OCI-M1 (cell line): Measurements from ENCODE around the gene CROCC.
"Not testable (repeated sequence)": the region's sequence is repeated elsewhere in the genome, so short reads cannot be mapped to it uniquely, and the experiment has no call there.

Source experiments
- DNase-seq: peaks from one replicate; lab custom pipeline; 2025; lab: John Stamatoyannopoulos, UW

Gene CROCC

DNA sequence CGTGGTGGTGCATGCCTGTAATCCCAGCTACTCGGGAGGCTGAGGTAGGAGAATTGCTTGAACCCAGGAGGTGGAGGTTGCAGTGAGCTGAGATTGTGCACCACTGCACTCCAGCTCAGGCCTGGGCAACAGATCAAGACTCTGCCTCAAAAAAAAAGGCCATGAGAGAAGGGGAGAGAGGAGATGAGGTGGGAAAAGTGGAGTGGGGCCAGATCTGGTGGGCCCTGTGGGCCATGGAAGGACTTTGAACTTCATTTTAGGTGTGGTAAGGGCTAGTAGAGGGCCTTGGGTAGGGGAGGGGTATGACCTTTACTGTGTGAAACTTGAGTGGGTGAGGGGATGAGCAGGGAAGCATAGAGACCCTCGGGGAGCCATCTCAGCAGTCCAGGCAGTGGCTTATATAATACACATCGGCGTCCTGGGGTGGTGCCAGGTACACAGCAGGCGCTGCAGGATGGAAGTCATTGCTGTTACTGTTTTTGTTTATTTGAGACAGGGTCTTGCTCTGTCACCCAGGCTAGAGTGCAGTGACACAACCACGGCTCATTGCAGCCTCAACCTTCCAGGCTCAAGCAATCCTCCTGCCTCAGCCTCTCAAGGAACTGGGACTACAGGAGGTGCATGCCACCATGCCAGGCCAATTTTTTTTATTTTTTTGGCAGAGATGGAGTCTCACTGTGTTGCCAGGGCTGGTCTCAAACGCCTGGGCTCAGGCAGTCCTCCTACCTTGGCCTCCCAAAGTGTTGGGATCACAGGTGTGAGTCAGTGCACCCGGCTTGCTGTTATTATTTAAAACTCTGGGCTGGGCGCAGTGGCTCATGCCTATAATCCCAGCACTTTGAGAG is 5.5 kb upstream of the CROCC start:
- not testable (repeated sequence) for DNase-seq

- no peak for DNase-seq
Measured at GRCh38 chr1:16918371-16918770, 3.4 kb upstream of the CROCC start.

DNA sequence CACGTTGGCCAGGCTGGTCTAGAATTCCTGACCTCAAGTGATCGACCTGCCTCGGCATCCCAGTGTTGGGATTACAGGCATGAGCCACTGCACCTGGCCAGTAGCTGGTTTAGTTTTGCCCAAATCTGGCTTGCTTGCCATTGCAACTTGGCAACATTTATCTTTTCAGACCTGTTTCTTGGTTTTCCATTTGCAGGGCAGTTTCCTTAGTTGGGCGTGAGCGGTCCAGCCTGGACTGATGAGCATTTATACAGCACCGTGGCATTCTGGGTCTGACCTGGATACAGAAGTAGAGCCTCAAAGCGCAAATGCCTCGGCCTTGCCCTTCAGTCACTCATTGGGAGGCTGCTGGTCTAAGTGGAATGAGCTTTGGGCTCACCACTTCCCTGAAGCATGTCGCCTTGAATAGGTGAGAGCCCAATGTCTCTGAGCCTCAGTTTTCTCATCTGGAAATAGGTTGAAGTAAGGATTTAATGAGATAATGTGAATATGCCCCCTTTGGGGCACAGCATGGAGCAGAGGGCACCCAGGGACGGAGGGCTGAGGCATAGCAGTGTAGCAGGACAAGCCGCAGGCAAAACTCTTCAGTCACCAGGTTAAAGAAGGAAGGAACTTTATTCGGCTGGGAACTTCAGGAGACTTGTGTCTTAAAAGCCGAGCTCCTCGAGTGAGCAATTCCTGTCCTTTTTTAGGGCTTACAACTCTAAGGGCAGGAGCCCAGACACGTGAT is 2.6 kb upstream of the CROCC start:
- DNase-seq = not testable (repeated sequence)

DNA sequence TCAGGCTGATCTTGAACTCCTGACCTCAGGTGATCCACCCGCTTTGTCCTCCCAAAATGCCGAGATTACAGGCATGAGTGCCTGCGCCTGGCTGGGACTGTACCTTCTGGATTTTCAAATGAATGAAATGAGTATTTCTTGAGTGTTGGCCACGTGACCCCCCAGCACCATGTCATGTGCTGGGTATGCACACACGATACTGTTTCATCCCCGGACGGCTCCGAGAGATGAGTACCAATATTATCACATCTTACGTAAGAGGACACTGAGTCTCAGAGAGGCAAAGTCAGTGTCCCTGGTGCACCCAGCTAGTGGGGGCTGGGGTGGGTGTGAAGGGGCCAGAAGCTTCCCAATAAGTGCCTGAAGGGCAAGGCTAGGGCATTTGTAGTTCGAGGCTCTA is 780 bp upstream of the CROCC start:
- DNase-seq = no peak

DNA sequence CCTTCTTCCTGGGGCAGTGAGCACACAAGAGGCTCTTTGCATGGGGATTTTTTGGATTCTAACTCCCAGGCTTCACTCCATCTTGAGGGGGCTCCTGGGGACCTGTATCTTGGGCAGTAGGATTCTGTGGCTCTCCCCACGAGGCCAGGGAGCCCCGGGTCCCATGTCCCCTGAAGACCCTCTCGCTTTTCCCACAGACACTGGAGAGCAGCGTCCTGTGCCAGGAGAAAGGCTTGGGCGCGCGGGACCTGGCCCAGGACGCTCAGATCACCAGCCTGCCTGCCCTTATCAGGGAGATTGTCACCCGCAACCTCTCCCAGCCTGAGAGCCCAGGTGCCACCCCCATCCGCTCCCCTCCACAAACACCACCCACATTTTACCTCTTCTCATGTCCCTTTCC is 735 bp downstream of the CROCC start:
- no peak for DNase-seq

DNA sequence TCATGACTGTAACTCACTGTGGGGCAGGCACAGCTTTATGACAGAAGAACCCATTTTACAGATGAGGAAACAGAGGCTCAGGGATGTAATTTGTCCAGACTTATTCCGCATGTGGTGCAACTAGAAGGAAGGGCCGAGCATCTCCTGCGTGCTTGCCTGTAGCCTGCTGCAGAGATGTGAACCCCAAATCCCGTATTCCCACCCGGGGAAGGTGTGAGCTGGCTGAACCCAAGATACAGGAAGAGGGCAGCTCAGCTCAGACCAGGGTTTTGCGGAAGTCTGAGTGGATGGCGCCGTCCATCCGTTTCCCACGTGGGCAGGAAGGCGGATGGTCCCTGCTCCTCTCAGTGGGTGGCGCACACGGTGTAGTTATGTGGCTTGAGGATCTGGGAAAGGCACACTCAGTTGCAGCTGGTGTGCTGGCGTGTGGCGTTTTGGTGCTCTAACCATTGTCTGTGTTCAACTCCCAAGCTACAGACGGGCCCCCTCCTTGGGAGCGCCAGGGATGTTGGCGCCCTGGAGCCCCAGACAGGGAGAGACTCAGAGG is 1.2 kb downstream of the CROCC start:
- DNase-seq = no peak

- DNase-seq = no peak
Measured at GRCh38 chr1:16924216-16924918, 2.6 kb downstream of the CROCC start.

DNA sequence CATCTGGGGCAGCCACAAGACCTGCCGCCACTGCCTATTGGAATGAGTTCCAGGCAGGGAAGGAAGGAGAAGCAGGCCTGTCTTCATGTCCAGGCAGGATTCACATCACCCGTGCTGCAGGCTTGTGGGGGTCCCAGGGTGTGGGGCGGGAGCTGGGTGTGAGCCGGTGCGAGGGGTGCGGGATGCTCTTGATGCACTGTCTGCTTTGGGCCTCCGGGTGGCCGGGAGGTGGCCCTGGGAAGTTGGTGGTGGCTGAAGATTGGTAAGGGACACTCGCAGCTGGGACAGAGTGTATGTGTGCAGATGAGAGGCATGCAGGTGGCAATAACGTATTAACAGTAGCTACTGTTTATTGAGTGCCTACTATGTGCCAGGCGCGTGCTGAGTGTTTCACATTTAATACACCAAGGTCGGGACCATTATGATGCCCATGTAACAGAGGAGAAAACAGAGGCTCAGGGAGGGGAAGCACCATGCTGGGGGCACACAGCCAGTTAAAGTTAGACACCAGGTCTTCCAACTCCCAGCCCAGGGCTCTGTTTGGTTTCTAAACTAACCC is 3.3 kb downstream of the CROCC start:
- no peak for DNase-seq

DNA sequence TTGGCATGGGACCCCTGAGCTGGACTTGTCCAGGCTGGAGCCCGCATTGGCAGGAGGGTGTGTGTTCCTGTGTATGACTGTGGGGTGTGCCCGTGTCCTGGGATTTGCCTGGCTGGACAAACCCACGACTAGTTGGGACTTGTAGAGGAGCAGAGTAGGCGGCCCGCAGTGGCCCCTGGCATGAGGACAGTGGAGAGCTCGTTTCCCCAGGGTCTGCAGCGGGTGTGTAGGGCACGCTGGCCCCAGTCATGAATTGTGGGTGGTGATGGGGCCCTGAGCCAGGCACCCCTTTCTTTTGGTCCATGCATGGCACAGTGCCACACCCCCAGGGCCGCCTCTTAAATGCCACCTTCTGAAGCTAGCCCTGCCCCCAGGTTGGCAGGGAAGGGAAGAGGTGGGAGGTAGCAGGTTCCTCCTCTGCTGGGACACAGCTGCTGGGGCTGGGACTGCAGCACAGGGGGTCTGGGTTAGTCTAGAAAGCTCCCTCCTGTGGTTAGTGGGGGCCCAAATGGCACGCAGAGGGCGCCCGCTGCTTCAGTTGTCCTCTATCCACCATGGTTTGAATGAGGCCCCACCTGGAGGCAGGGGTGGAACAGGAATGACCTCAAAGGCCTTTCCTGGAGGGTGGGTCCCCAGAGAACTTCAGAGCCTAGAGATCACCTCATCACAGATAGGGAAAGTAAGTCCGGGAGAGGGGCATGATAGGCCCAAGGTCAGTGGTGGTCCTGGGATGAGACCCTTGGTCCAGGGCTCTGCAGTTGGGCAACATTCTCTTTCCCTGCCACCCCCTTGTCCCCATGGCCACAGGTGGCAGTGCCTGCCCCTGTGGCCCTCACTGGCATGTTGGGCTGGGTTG is 4.1 kb downstream of the CROCC start:
- DNase-seq = no peak

DNA sequence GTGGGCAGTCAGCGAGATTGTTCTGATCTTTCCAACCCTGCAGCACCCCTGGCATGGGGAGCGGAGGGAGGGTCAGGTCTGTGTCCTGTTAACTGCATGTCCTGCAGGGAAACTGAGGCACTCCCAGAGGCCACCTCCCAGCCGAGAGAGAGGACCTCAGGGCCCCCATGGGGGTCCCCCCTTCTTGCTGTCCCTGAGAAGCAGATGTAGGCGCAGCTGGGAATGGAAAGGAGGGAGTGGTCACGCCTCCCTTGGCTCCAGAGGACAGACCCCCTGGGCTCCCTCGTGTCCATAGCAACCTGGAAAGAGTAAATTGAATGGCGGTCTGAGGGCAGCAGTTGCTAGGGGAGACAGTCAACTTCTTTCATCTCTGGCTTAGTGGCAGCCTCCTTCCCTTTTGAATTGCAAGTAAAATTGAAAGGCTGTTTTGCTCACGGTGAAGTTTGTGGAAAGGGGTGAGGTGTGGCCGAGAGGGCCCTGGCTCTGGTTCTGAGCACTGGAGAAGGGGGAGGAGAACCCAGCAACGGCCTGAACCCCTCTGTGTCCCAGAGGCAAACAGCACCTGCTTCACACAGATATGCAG is 4.9 kb downstream of the CROCC start:
- no peak for DNase-seq

GRCh38 chr1:16927256-16927655 is 5.5 kb downstream of the CROCC start:
- no peak for DNase-seq

GRCh38 chr1:16927711-16928485 is 6.2 kb downstream of the CROCC start:
- DNase-seq = no peak

- DNase-seq = not testable (repeated sequence)
Measured at GRCh38 chr1:16929146-16930041, 7.7 kb downstream of the CROCC start.

DNA sequence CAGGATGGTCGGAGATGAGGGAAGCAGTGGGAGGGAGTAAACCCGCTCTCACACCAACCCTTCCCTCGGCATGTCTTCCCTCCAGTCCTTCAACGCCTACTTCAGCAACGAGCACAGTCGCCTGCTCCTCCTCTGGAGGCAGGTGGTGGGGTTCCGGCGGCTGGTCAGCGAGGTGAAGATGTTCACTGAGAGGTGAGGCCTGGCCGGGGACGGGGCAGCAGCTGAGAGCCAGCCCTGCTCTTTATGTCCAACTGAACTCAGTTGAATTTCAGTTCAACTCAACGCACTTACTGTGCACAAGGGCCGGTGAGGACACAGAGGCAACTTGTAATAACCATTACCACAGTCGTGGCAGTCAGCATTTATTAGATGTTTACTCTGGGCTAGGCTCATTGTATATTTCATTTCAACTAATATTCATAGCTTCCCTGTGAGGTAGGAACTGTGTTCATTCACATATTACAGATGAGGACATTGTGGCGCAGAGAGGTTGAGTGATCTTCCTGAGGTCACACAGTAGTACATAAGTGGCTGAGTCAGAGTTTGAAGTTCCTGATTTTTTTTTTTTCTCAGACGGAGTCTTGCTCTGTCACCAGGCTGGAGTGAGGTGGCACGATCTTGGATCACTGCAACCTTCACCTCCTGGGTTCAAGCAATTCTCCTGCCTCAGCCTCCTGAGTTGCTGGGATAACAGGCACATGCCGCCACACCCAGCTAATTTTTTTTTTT is 9.6 kb downstream of the CROCC start:
- not testable (repeated sequence) for DNase-seq

DNA sequence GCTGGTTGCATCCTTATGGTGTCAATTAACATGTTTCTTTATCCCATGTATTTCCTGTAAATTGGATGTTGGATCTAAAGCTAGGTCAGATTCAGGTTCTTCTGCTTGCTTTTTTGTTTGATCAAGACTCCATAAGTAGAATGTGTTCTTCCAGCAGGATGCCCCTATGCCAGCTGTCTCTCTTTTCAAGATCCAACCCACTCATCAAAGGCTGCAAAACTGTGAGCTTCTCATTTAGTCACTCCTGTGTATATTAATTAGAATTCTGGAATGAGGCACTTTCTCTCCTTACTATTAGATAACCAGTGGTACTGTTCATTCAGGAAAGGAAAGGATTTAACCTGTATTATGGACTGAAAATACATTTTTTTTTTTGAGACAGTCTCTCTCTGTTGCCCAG is 12.2 kb downstream of the CROCC start:
- DNase-seq = not testable (repeated sequence)

- not testable (repeated sequence) for DNase-seq
Measured at GRCh38 chr1:16936580-16936979, 14.8 kb downstream of the CROCC start.

GRCh38 chr1:16938351-16939321 is 16.9 kb downstream of the CROCC start:
- no peak for DNase-seq
